Frontal cortex (tissue), 4 donors: Measurements from ENCODE around the gene CDK10. TPM values are rescaled to one million over a fixed set of nuclear protein-coding genes. Genes with fewer than 3 reads are reported as not detected.
"Not testable (repeated sequence)": the region's sequence is repeated elsewhere in the genome, so short reads cannot be mapped to it uniquely, and the experiment has no call there.

Source experiments
- DNase-seq, 2 donors: peaks; one replicate each; pipeline ENCODE4 v3.0.0; 2012; ENCODE audit warnings: low spot score in 2 of 2
- FAIRE-seq: peaks from 2 replicates; lab custom pipeline; 2012; peaks lifted over from hg19 to GRCh38; lab: Jason Lieb, UNC
- total RNA-seq: library from RNA; depleted of rRNA; stranded (reverse); fragments of >200 nt; gene quantifications from one replicate; pipeline ENCODE4 v1.2.3, GENCODE V29; 2014
- donor health status: control.
- donor health status: control.
- donor health status: control.

CDK10 gene
- total RNA-seq, 1 donor from 2014 or later = 30.6 TPM

GRCh38 chr16:89664238-89664637 lies 22.3 kb upstream of the CDK10 start:
- DNase-seq, FAIRE-seq: not testable (repeated sequence)

- not testable (repeated sequence) for FAIRE-seq, DNase-seq
These were observed 19.5 kb upstream of the CDK10 start for GRCh38 chr16:89667000-89667399.

GRCh38 chr16:89667633-89668032 lies 18.9 kb upstream of the CDK10 start:
- DNase-seq (no peak), FAIRE-seq (no peak)

- no peak for FAIRE-seq
These were observed 17.7 kb upstream of the CDK10 start for GRCh38 chr16:89668790-89669158.

GRCh38 chr16:89669755-89670154 lies 16.7 kb upstream of the CDK10 start:
- DNase-seq (no peak), FAIRE-seq (no peak)

More at GRCh38 chr16:89668790-89669158, 17.7 kb upstream of the CDK10 start:
- DNase-seq = no peak

- FAIRE-seq (no peak), DNase-seq (no peak)
These were observed 15.7 kb upstream of the CDK10 start for GRCh38 chr16:89670496-89671431.

- not testable (repeated sequence) for FAIRE-seq, DNase-seq
These were observed 14.9 kb upstream of the CDK10 start for GRCh38 chr16:89671565-89671964.

GRCh38 chr16:89672177-89672941 lies 14.1 kb upstream of the CDK10 start:
- DNase-seq (no peak), FAIRE-seq (no peak)

GRCh38 chr16:89678258-89678657 lies 8.2 kb upstream of the CDK10 start:
- DNase-seq = no peak
- FAIRE-seq = no peak

- FAIRE-seq (no peak), DNase-seq (no peak)
These were observed 573 bp upstream of the CDK10 start for GRCh38 chr16:89685916-89686315.

GRCh38 chr16:89687092-89687940 lies 827 bp downstream of the CDK10 start:
- no peak for FAIRE-seq
- peak; percentile 42 for DNase-seq

- DNase-seq (no peak), FAIRE-seq (no peak)
These were observed 1.9 kb downstream of the CDK10 start for GRCh38 chr16:89688395-89688794.

- DNase-seq (no peak), FAIRE-seq (no peak)
These were observed 2.7 kb downstream of the CDK10 start for GRCh38 chr16:89689142-89689541.

- FAIRE-seq = not testable (repeated sequence)
These were observed 3.1 kb downstream of the CDK10 start for GRCh38 chr16:89689621-89690020.

GRCh38 chr16:89690392-89690901 lies 4.0 kb downstream of the CDK10 start:
- DNase-seq (no peak), FAIRE-seq (no peak)

More at GRCh38 chr16:89689621-89690020, 3.1 kb downstream of the CDK10 start:
- DNase-seq = not testable (repeated sequence)

GRCh38 chr16:89691231-89691985 lies 4.9 kb downstream of the CDK10 start:
- DNase-seq (no peak), FAIRE-seq (no peak)

- FAIRE-seq (no peak), DNase-seq (no peak)
These were observed 5.6 kb downstream of the CDK10 start for GRCh38 chr16:89691986-89692569.

- no peak for DNase-seq
- FAIRE-seq = no peak
These were observed 6.8 kb downstream of the CDK10 start for GRCh38 chr16:89693289-89693731.
